Measurements from ENCODE around the gene KRT36.

KRT36 gene

GRCh38 chr17:41500131-41500911 is 10.6 kb upstream of the KRT36 start:
- DNase-seq (ENCODE audit: low spot score): no peak

GRCh38 chr17:41499714-41500113 is 10.0 kb upstream of the KRT36 start:
- no peak for DNase-seq (ENCODE audit: low spot score)

- no peak for DNase-seq (ENCODE audit: low spot score)
Measured at GRCh38 chr17:41498276-41498675, 8.6 kb upstream of the KRT36 start.

- peak; percentile 73 for DNase-seq (ENCODE audit: low spot score)
Measured at GRCh38 chr17:41496803-41497484, 7.2 kb upstream of the KRT36 start.

GRCh38 chr17:41494524-41494923 is 4.8 kb upstream of the KRT36 start:
- DNase-seq (ENCODE audit: low spot score): no peak

- no peak for DNase-seq (ENCODE audit: low spot score)
Measured at GRCh38 chr17:41492771-41493170, 3.1 kb upstream of the KRT36 start.

- no peak for DNase-seq (ENCODE audit: low spot score)
Measured at GRCh38 chr17:41492351-41492750, 2.6 kb upstream of the KRT36 start.

- no peak for DNase-seq (ENCODE audit: low spot score)
Measured at GRCh38 chr17:41491476-41491875, 1.8 kb upstream of the KRT36 start.

GRCh38 chr17:41490000-41490990 is 585 bp upstream of the KRT36 start:
- DNase-seq (ENCODE audit: low spot score): no peak

- peak; percentile 53 for DNase-seq (ENCODE audit: low spot score)
Measured at GRCh38 chr17:41486809-41487530, 2.7 kb downstream of the KRT36 start.

GRCh38 chr17:41486316-41486715 is 3.4 kb downstream of the KRT36 start:
- no peak for DNase-seq (ENCODE audit: low spot score)

GRCh38 chr17:41484920-41485904 is 4.5 kb downstream of the KRT36 start:
- DNase-seq (ENCODE audit: low spot score): no peak

GRCh38 chr17:41483991-41484826 is 5.5 kb downstream of the KRT36 start:
- DNase-seq (ENCODE audit: low spot score): no peak

GRCh38 chr17:41483531-41483930 is 6.2 kb downstream of the KRT36 start:
- no peak for DNase-seq (ENCODE audit: low spot score)

GRCh38 chr17:41481036-41481435 is 8.7 kb downstream of the KRT36 start, which contains the start of gene KRT35:
KRT35 (minus strand) TSS chr17:41481151; CDS start chr17:41481097, 54 bp downstream.
- no peak for DNase-seq (ENCODE audit: low spot score)

- DNase-seq (ENCODE audit: low spot score): no peak
Measured at GRCh38 chr17:41480581-41480980, 9.1 kb downstream of the KRT36 start.

- no peak for DNase-seq (ENCODE audit: low spot score)
Measured at GRCh38 chr17:41480136-41480535, 9.6 kb downstream of the KRT36 start.

- no peak for DNase-seq (ENCODE audit: low spot score)
Measured at GRCh38 chr17:41478237-41478636, 11.5 kb downstream of the KRT36 start.

Measured in HuH-7 (cell line).